Ishikawa (cell line): ENCODE data around the gene MACF1.

Experiments
- CEBPB ChIP-seq: IDR thresholded peaks from 2 replicates; pipeline ENCODE4 v1.6.1; 2012
- CREB1 ChIP-seq: IDR thresholded peaks from 2 replicates; pipeline ENCODE4 v1.6.1; 2012; ENCODE audit warnings: low read depth
- EGR1 ChIP-seq: IDR thresholded peaks from 2 replicates; pipeline ENCODE4 v1.6.1; 2012
- EP300 ChIP-seq: IDR thresholded peaks from 2 replicates; pipeline ENCODE4 v1.6.1; 2012; ENCODE audit warnings: borderline replicate concordance
- FOXM1 ChIP-seq: IDR thresholded peaks from 2 replicates; pipeline ENCODE4 v1.6.1; 2012; ENCODE audit warnings: low read depth, borderline replicate concordance
- NFIC ChIP-seq: IDR thresholded peaks from 2 replicates; pipeline ENCODE4 v1.6.1; 2012
- RAD21 ChIP-seq: IDR thresholded peaks from 2 replicates; pipeline ENCODE4 v1.6.1; 2012; ENCODE audit warnings: low read depth
- TAF1 ChIP-seq: IDR thresholded peaks from 2 replicates; pipeline ENCODE4 v1.6.1; 2012; ENCODE audit warnings: low read depth, mild to moderate bottlenecking
- TCF12 ChIP-seq: IDR thresholded peaks from 2 replicates; pipeline ENCODE4 v1.6.1; 2012; ENCODE audit warnings: low read depth
- TEAD4 ChIP-seq: IDR thresholded peaks from 2 replicates; pipeline ENCODE4 v1.6.1; 2012
- YY1 ChIP-seq: IDR thresholded peaks from 2 replicates; pipeline ENCODE4 v1.6.1; 2012; ENCODE audit warnings: low read depth
- ZBTB7A ChIP-seq: IDR thresholded peaks from 2 replicates; pipeline ENCODE4 v1.6.1; 2012; ENCODE audit warnings: low read depth
- TF ChIP-seq, protein P1 (sequence below): IDR thresholded peaks from 2 replicates; pipeline ENCODE4 v1.6.1; 2012; ENCODE audit warnings: low read depth, mild to moderate bottlenecking
- TF ChIP-seq, protein P2 (sequence below): IDR thresholded peaks from 2 replicates; pipeline ENCODE4 v1.6.1; 2012
- TF ChIP-seq, protein P3 (sequence below): IDR thresholded peaks from 2 replicates; pipeline ENCODE4 v1.6.1; 2012

MACF1 gene

DNA sequence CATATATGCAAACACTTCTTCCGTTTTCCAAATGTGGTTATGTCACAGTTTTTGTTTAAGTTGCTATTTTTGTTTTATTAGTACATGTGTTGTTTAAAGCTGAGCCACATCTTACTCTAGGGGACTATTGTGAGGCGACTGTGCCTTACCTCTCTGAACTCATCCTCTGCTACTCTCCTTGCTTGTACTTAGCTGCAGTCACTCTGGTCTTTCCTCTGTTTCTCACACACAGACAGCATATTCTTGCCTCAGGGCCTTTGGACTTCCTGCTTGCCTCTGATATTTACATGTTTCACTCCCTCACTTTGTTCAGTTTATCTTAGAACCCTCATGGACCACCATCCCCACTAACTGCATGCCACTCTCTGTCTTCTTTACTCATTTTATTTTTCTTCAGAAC, 101.1 kb downstream of the MACF1 start:
- TF ChIP-seq, protein P1, sequence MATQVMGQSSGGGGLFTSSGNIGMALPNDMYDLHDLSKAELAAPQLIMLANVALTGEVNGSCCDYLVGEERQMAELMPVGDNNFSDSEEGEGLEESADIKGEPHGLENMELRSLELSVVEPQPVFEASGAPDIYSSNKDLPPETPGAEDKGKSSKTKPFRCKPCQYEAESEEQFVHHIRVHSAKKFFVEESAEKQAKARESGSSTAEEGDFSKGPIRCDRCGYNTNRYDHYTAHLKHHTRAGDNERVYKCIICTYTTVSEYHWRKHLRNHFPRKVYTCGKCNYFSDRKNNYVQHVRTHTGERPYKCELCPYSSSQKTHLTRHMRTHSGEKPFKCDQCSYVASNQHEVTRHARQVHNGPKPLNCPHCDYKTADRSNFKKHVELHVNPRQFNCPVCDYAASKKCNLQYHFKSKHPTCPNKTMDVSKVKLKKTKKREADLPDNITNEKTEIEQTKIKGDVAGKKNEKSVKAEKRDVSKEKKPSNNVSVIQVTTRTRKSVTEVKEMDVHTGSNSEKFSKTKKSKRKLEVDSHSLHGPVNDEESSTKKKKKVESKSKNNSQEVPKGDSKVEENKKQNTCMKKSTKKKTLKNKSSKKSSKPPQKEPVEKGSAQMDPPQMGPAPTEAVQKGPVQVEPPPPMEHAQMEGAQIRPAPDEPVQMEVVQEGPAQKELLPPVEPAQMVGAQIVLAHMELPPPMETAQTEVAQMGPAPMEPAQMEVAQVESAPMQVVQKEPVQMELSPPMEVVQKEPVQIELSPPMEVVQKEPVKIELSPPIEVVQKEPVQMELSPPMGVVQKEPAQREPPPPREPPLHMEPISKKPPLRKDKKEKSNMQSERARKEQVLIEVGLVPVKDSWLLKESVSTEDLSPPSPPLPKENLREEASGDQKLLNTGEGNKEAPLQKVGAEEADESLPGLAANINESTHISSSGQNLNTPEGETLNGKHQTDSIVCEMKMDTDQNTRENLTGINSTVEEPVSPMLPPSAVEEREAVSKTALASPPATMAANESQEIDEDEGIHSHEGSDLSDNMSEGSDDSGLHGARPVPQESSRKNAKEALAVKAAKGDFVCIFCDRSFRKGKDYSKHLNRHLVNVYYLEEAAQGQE: no peak
- TF ChIP-seq TEAD4 (no peak), EGR1 (no peak), EP300 (no peak), RAD21 (no peak), FOXM1 (no peak), NFIC (no peak), CREB1 (no peak), ZBTB7A (no peak), TCF12 (no peak), CEBPB (no peak), YY1 (no peak), TAF1 (no peak)
- TF ChIP-seq, protein P2, sequence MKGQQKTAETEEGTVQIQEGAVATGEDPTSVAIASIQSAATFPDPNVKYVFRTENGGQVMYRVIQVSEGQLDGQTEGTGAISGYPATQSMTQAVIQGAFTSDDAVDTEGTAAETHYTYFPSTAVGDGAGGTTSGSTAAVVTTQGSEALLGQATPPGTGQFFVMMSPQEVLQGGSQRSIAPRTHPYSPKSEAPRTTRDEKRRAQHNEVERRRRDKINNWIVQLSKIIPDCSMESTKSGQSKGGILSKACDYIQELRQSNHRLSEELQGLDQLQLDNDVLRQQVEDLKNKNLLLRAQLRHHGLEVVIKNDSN: no peak
- TF ChIP-seq, protein P3, sequence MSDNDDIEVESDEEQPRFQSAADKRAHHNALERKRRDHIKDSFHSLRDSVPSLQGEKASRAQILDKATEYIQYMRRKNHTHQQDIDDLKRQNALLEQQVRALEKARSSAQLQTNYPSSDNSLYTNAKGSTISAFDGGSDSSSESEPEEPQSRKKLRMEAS: no peak

DNA sequence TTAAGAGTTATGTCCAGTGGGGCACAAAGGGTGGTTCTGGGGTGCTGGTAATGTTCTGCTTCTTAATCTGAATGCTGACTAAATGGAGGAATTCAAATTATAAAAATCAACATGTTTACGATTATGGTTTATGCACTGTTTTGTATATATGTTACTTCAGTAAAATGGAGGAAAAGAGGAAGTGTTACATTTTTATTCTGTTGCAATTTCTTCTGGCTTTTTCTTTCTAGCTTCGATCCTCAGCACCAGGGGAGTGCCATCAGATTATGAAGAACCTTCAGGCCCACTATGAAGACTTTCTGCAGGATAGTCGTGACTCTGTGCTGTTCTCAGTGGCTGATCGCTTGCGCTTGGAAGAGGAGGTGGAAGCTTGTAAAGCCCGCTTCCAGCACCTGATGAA, 105.5 kb downstream of the MACF1 start:
- TF ChIP-seq TEAD4 (no peak), YY1 (no peak), FOXM1 (no peak), ZBTB7A (no peak), CEBPB (no peak), NFIC (no peak), TAF1 (no peak), RAD21 (no peak)
- TF ChIP-seq, protein P2: no peak
- TF ChIP-seq, protein P1: no peak

DNA sequence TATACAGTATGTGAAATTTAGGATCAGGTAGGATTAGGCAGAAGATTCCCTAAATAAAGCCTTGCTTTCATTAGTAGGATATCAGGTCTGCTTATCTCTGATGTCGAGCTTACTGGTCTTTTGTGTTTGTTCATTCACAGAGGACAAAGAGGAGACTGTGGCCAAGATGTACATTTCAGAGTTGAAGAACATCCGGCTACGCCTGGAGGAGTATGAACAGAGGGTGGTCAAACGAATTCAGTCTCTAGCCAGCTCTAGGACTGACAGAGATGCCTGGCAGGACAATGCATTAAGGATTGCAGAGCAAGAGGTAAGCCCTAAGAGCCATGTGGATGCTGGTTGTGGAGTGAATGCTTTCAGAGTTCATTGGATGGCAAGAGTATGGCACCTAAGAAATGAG, 106.2 kb downstream of the MACF1 start:
- TF ChIP-seq EP300 (no peak), NFIC (no peak), CREB1 (no peak), TEAD4 (no peak), CEBPB (no peak), EGR1 (no peak), FOXM1 (no peak), ZBTB7A (no peak), TCF12 (no peak), YY1 (no peak), RAD21 (no peak)
- TF ChIP-seq, protein P3: no peak

DNA sequence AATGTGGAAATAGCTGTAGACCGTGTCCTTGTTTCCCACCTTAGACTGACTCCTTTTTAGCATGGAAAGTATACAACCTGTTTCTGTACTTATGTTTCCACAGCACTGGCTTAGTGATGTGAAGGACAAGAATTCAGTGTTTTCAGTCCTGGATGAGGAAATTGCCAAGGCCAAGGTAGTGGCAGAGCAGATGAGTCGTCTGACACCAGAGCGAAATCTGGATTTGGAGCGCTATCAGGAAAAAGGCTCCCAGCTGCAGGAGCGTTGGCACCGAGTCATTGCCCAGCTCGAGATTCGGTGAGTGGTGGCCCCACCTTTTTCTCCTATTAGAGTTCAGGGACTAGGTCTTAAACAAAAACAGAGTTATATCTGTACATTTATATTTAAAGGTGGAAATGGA, 112.6 kb downstream of the MACF1 start:
- TF ChIP-seq TCF12 (no peak), TEAD4 (no peak), EP300 (no peak), CREB1 (no peak), NFIC (no peak), CEBPB (no peak)
- TF ChIP-seq, protein P2: no peak

DNA sequence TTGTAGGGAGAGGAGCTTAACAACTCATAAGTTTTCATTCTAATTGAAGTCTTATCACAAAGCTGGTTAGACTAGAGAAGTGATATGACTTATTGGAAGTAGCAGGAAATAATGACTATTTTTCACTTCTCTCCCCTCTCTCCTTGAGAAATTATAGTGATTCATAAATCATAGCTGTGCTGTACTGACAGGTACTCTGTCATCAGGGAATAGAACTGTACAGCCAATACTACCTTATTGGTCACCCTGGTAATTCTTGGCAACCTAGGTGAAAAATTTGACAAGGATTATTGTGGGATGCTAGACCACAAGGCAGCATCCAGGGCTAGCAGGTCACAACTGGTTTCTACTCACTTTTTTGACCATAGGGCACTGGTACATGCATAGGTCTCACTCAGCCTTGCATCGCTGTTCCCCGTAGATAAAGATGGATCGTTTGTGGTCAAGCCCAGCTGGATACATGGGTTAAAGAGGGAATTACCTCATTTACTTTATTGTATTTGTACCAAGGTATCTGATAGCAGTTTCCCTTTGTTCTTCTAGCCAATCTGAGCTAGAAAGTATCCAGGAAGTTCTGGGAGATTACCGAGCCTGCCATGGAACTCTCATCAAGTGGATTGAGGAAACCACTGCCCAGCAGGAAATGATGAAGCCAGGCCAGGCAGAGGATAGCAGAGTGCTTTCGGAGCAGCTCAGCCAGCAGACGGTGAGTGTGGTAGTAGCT, 113.6 kb downstream of the MACF1 start:
- no peak for TF ChIP-seq CEBPB
- no peak for TF ChIP-seq ZBTB7A
- TF ChIP-seq YY1: no peak

DNA sequence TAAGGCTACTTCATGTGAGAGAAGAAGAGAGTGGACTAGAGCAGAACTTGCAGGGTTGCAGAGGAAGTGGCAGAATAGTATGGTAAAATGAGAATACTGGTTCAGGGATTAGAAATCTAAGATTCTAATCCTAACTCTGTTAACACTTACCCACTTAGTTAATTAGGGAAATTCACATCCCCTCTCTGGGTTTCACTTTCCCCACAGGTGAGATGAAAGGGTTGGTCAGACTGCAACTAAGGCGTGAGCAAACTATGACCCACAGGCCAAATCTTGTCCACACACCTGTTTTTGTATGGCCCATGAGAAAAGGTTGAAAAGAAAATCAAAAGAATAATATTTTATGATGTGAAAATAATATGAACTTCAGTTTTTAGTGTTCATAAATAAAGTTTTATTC, 117.5 kb downstream of the MACF1 start:
- TF ChIP-seq RAD21 (no peak), YY1 (no peak), TAF1 (no peak), FOXM1 (no peak), TEAD4 (no peak), EP300 (no peak), EGR1 (no peak), ZBTB7A (no peak), CREB1 (no peak)
- TF ChIP-seq, protein P2: no peak
- TF ChIP-seq, protein P3: no peak
- TF ChIP-seq, protein P1: no peak
